Calu3 (cell line): ENCODE measurements around the gene NALCN. TPM values are rescaled to one million over a fixed set of nuclear protein-coding genes. Genes with fewer than 3 reads are reported as not detected.

Source experiments
- BruUV-seq: library from RNA; stranded (reverse); fragments of 400-500 nt; replicated peaks from 2 replicates; lab custom pipeline; 2021; lab: Mats Ljungman, UMichigan
- CTCF ChIA-PET: fragments of 300-600 bp; sonication (Branson Sonifier 250); formaldehyde crosslinking; loops from one replicate; lab custom pipeline; 2022; ENCODE audit warnings: antibody characterized with exemption; lab: Charles Lee
- DNase-seq: peaks from one replicate; pipeline ENCODE4 v3.0.0; 2022
- H3K27ac Mint-ChIP-seq: one replicate; pipeline ENCODE4 v1.8.0; 2022; ENCODE audit warnings: mixed read lengths; ENCODE audit not compliant: unreplicated experiment
- H3K27me3 Mint-ChIP-seq: one replicate; pipeline ENCODE4 v1.8.0; 2022; ENCODE audit warnings: mixed read lengths; ENCODE audit not compliant: unreplicated experiment
- H3K36me3 Mint-ChIP-seq: one replicate; pipeline ENCODE4 v1.8.0; 2022; ENCODE audit warnings: mild to moderate bottlenecking, moderate library complexity, mixed read lengths; ENCODE audit not compliant: insufficient read depth, unreplicated experiment
- H3K4me1 Mint-ChIP-seq: one replicate; pipeline ENCODE4 v1.8.0; 2022; ENCODE audit warnings: mild to moderate bottlenecking, low read depth, mixed read lengths; ENCODE audit not compliant: unreplicated experiment
- H3K4me3 Mint-ChIP-seq: one replicate; pipeline ENCODE4 v1.8.0; 2022; ENCODE audit warnings: mild to moderate bottlenecking, low read depth, moderate library complexity, mixed read lengths; ENCODE audit not compliant: unreplicated experiment
- H3K9me3 Mint-ChIP-seq: one replicate; pipeline ENCODE4 v1.8.0; 2022; ENCODE audit warnings: low read depth, mixed read lengths; ENCODE audit not compliant: unreplicated experiment
- CTCF ChIP-seq: fragments of 200-600 bp; IDR thresholded peaks from one replicate; pipeline ENCODE4 v1.8.0; 2022; ENCODE audit warnings: antibody characterized with exemption; ENCODE audit not compliant: unreplicated experiment
- intact Hi-C: fragments of 100-400 bp; cut with micrococcal nuclease; formaldehyde crosslinking; loops from one replicate; pipeline ENCODE4 v1.10.0; 2022; ENCODE audit not compliant: unreplicated experiment
- total RNA-seq: library from RNA; stranded (reverse); gene quantifications from 2 replicates; pipeline ENCODE4 v1.2.3, GENCODE V29; 2022

NALCN gene
- total RNA-seq, 1 experiment from 2014 or later, result 2.8 TPM

- no peaks in the 10 kb centered on the region for H3K36me3 Mint-ChIP-seq
- intact Hi-C loops, result no loop called here
- no peak for TF ChIP-seq CTCF
- CTCF ChIA-PET, result no interaction called here
- H3K27ac Mint-ChIP-seq, result no peak overlapping the region
- H3K9me3 Mint-ChIP-seq, result no peaks in the 10 kb centered on the region
- no peaks in the 10 kb centered on the region for H3K27me3 Mint-ChIP-seq
- H3K4me3 Mint-ChIP-seq, result no peak overlapping the region
- no peak for DNase-seq
- H3K4me1 Mint-ChIP-seq, result no peaks in the 10 kb centered on the region
- BruUV-seq, result no TSS peak
Observed at GRCh38 chr13:101303521-101303920, 112.8 kb downstream of the NALCN start.

GRCh38 chr13:101301053-101301452 is 115.3 kb downstream of the NALCN start:
- H3K4me1 Mint-ChIP-seq, result no peaks in the 10 kb centered on the region

GRCh38 chr13:101300531-101300930 is 115.8 kb downstream of the NALCN start:
- Mint-ChIP-seq H3K36me3 (no peaks in the 10 kb centered on the region), H3K4me1 (no peaks in the 10 kb centered on the region), H3K27ac (no peak overlapping the region), H3K27me3 (no peaks in the 10 kb centered on the region), H3K4me3 (no peak overlapping the region), H3K9me3 (no peaks in the 10 kb centered on the region)
- BruUV-seq, result no TSS peak
- no peak for TF ChIP-seq CTCF
- CTCF ChIA-PET, result interaction anchor here (0.7 kb wide), 1 partner anchor 676 kb away, joined by 8 read pairs; no protein-coding TSS in a partner anchor
- intact Hi-C loops, result no loop called here
- no peak for DNase-seq

More at GRCh38 chr13:101301053-101301452, 115.3 kb downstream of the NALCN start:
- H3K27ac Mint-ChIP-seq, result no peak overlapping the region
- H3K4me3 Mint-ChIP-seq, result no peak overlapping the region
- BruUV-seq, result no TSS peak
- H3K27me3 Mint-ChIP-seq, result no peaks in the 10 kb centered on the region
- CTCF ChIA-PET, result no interaction called here
- H3K9me3 Mint-ChIP-seq, result no peaks in the 10 kb centered on the region
- DNase-seq, result no peak
- intact Hi-C loops, result no loop called here
- no peak for TF ChIP-seq CTCF
- no peaks in the 10 kb centered on the region for H3K36me3 Mint-ChIP-seq

GRCh38 chr13:101298517-101298916 is 117.8 kb downstream of the NALCN start:
- no peak for TF ChIP-seq CTCF
- BruUV-seq, result no TSS peak

More at GRCh38 chr13:101298517-101298916, 117.8 kb downstream of the NALCN start:
- Mint-ChIP-seq H3K36me3 (no peaks in the 10 kb centered on the region), H3K4me3 (no peak overlapping the region), H3K27me3 (no peaks in the 10 kb centered on the region), H3K4me1 (no peaks in the 10 kb centered on the region), H3K27ac (no peak overlapping the region), H3K9me3 (no peaks in the 10 kb centered on the region)
- CTCF ChIA-PET, result no interaction called here
- no peak for DNase-seq
- intact Hi-C loops, result loop anchor here (5.0 kb wide), 1 partner anchor 146 kb away; no protein-coding TSS in a partner anchor
